GM18511 (cell line): ENCODE data around the gene ADARB1.

Source experiments
- ATAC-seq: cut with Tn5 transposase; IDR thresholded peaks from one replicate; pipeline ENCODE4 v1.9.1; 2021; ENCODE audit warnings: mild to moderate bottlenecking, moderate library complexity; ENCODE audit not compliant: unreplicated experiment

Gene ADARB1

GRCh38 chr21:45146306-45146705, 71.9 kb downstream of the ADARB1 start:
- no peak for ATAC-seq

GRCh38 chr21:45146801-45147200, 72.4 kb downstream of the ADARB1 start:
- ATAC-seq = no peak

- no peak for ATAC-seq
Observed at GRCh38 chr21:45147473-45148315, 73.3 kb downstream of the ADARB1 start.

- ATAC-seq = no peak
Observed at GRCh38 chr21:45148316-45148990, 74.1 kb downstream of the ADARB1 start.

GRCh38 chr21:45149021-45149420, 74.6 kb downstream of the ADARB1 start:
- no peak for ATAC-seq

GRCh38 chr21:45150638-45151131, 76.3 kb downstream of the ADARB1 start:
- ATAC-seq = no peak

GRCh38 chr21:45151445-45152160, 77.2 kb downstream of the ADARB1 start:
- no peak for ATAC-seq

GRCh38 chr21:45152265-45152746, 77.9 kb downstream of the ADARB1 start:
- no peak for ATAC-seq

- no peak for ATAC-seq
Observed at GRCh38 chr21:45153358-45154318, 79.3 kb downstream of the ADARB1 start.

GRCh38 chr21:45154511-45155508, 80.4 kb downstream of the ADARB1 start:
- ATAC-seq = no peak

- no peak for ATAC-seq
Observed at GRCh38 chr21:45155910-45156309, 81.5 kb downstream of the ADARB1 start.

- ATAC-seq = no peak
Observed at GRCh38 chr21:45156459-45156858, 82.1 kb downstream of the ADARB1 start.

- no peak for ATAC-seq
Observed at GRCh38 chr21:45157932-45158331, 83.6 kb downstream of the ADARB1 start.

- no peak for ATAC-seq
Observed at GRCh38 chr21:45158491-45159423, 84.4 kb downstream of the ADARB1 start.

- no peak for ATAC-seq
Observed at GRCh38 chr21:45160198-45160597, 85.8 kb downstream of the ADARB1 start.

GRCh38 chr21:45161038-45161945, 86.9 kb downstream of the ADARB1 start:
- ATAC-seq = no peak

GRCh38 chr21:45162115-45162514, 87.7 kb downstream of the ADARB1 start:
- no peak for ATAC-seq
